H1 (cell line): Measurements from ENCODE around the gene DYSF. TPM values are rescaled to one million over a fixed set of nuclear protein-coding genes. Genes with fewer than 3 reads are reported as not detected.

Experiments
- CTCF ChIA-PET: fragments of 300-600 bp; sonication (Branson Sonifier 250); formaldehyde crosslinking; loops from one replicate; lab custom pipeline; 2021; ENCODE audit not compliant: partially characterized antibody; lab: Charles Lee
- POLR2A ChIA-PET: fragments of 300-600 bp; sonication (Branson Sonifier 250); formaldehyde crosslinking; loops from one replicate; lab custom pipeline; 2021; ENCODE audit warnings: inconsistent platforms; ENCODE audit not compliant: partially characterized antibody; lab: Charles Lee
- DNase-seq, 2 experiments: peaks; one replicate each; pipeline versions ENCODE4 v3.0.0 to v3.0.0-alpha.2; 2010 to 2022; ENCODE audit warnings: low spot score in 2 of 2, low read depth in 1 of 2, mixed read lengths in 1 of 2
- FAIRE-seq: peaks from 2 replicates; lab custom pipeline; 2011; peaks lifted over from hg19 to GRCh38; lab: Jason Lieb, UNC
- H2AFZ ChIP-seq: 2 replicates; pipeline ENCODE4 v1.8.1; 2012; ENCODE audit warnings: low read length, inconsistent platforms
- H2AK5ac ChIP-seq: 2 replicates; pipeline ENCODE4 v1.6.1; 2013; ENCODE audit warnings: low read depth, low read length
- H2BK120ac ChIP-seq: replicated peaks from 2 replicates; pipeline ENCODE3; 2013; ENCODE audit warnings: low read depth, low read length, inconsistent platforms
- H2BK12ac ChIP-seq: 2 replicates; pipeline ENCODE4 v1.6.1; 2013; ENCODE audit warnings: low read depth, low read length
- H2BK15ac ChIP-seq: 2 replicates; pipeline ENCODE4 v1.6.1; 2013; ENCODE audit warnings: low read length
- H2BK20ac ChIP-seq: 2 replicates; pipeline ENCODE4 v1.6.1; 2013; ENCODE audit warnings: low read length
- H2BK5ac ChIP-seq: 2 replicates; pipeline ENCODE4 v1.6.1; 2013; ENCODE audit warnings: low read depth, low read length
- H3K14ac ChIP-seq: 2 replicates; pipeline ENCODE4 v1.6.1; 2013; ENCODE audit warnings: inconsistent platforms; ENCODE audit not compliant: insufficient read length
- H3K18ac ChIP-seq: 2 replicates; pipeline ENCODE4 v1.6.1; 2013; ENCODE audit warnings: low read length; ENCODE audit errors: extremely low read depth
- H3K23ac ChIP-seq: 2 replicates; pipeline ENCODE4 v1.6.1; 2013; ENCODE audit warnings: inconsistent platforms; ENCODE audit not compliant: insufficient read length
- H3K23me2 ChIP-seq: 2 replicates; pipeline ENCODE4 v1.6.1; 2013; ENCODE audit warnings: low read depth, low read length
- H3K27ac ChIP-seq: 2 replicates; pipeline ENCODE4 v1.6.1; 2011; ENCODE audit warnings: low read depth, low read length, inconsistent platforms
- H3K27me3 ChIP-seq, 4 experiments: replicated peaks in 1 of 4; 1 replicate in 1 of 4; 2 replicates in 3 of 4; pipeline versions ENCODE4 v1.6.1 to v1.8.1; 2011 to 2013; ENCODE audit warnings: low read length in 3 of 4, mild to moderate bottlenecking in 3 of 4, inconsistent platforms in 2 of 4, mixed read lengths in 2 of 4, moderate library complexity in 1 of 4; ENCODE audit not compliant: control insufficient read depth in 3 of 4, insufficient read depth in 3 of 4; ENCODE audit errors: extremely low read depth in 1 of 4
- H3K36me3 ChIP-seq, 4 experiments: 2 replicates each; pipeline versions ENCODE4 v1.6.1 to v1.8.1; 2011 to 2013; ENCODE audit warnings: mild to moderate bottlenecking in 4 of 4, low read length in 3 of 4, moderate library complexity in 2 of 4, control low read depth in 1 of 4, inconsistent platforms in 1 of 4; ENCODE audit not compliant: insufficient read depth in 4 of 4, control insufficient read depth in 2 of 4
- H3K4ac ChIP-seq: replicated peaks from 2 replicates; pipeline ENCODE3; 2013; ENCODE audit warnings: low read length, low read depth, mixed read lengths, inconsistent platforms; ENCODE audit not compliant: insufficient read length
- H3K4me1 ChIP-seq, 4 experiments: replicated peaks in 1 of 4; 1 replicate in 1 of 4; 2 replicates in 3 of 4; pipeline versions ENCODE4 v1.6.1 to v1.8.1; 2011 to 2013; ENCODE audit warnings: low read length in 3 of 4, inconsistent platforms in 2 of 4, mixed read lengths in 1 of 4; ENCODE audit not compliant: insufficient read depth in 4 of 4, control insufficient read depth in 3 of 4
- H3K4me2 ChIP-seq, 2 experiments: 2 replicates each; pipeline versions ENCODE4 v1.6.1 to v1.8.1; 2011 to 2013; ENCODE audit warnings: low read depth in 2 of 2, low read length in 2 of 2, control low read depth in 1 of 2, inconsistent platforms in 1 of 2, mild to moderate bottlenecking in 1 of 2; ENCODE audit not compliant: insufficient read depth in 1 of 2
- H3K4me3 ChIP-seq, 4 experiments: fragments of 200-600, 300-600 bp in 1 of 4; sonication (generic), shearing (Covaris generic), sonication (Bioruptor Twin) in 1 of 4; 2 replicates each; pipeline versions ENCODE4 v1.5.1 to v1.8.1; 2011 to 2016; ENCODE audit warnings: low read length in 4 of 4, low read depth in 3 of 4, control low read depth in 2 of 4, inconsistent platforms in 2 of 4, mild to moderate bottlenecking in 2 of 4, mixed read lengths in 1 of 4, moderate library complexity in 1 of 4; ENCODE audit not compliant: insufficient read depth in 2 of 4; ENCODE audit errors: extremely low read depth in 1 of 4
- H3K56ac ChIP-seq: replicated peaks from 2 replicates; pipeline ENCODE3; 2013; ENCODE audit warnings: low read depth, mild to moderate bottlenecking, mixed read lengths, low read length, inconsistent platforms; ENCODE audit not compliant: insufficient read length
- H3K79me1 ChIP-seq: 2 replicates; pipeline ENCODE4 v1.6.1; 2013; ENCODE audit warnings: low read depth, low read length, control low read depth
- H3K79me2 ChIP-seq, 2 experiments: 2 replicates each; pipeline versions ENCODE4 v1.6.1 to v1.8.1; 2012 to 2013; ENCODE audit warnings: low read length in 2 of 2, mild to moderate bottlenecking in 2 of 2, inconsistent platforms in 1 of 2; ENCODE audit not compliant: insufficient read depth in 2 of 2, control insufficient read depth in 1 of 2
- H3K9ac ChIP-seq, 4 experiments: replicated peaks in 1 of 4; 1 replicate in 1 of 4; 2 replicates in 3 of 4; pipeline versions ENCODE4 v1.6.1 to v1.8.1; 2011 to 2013; ENCODE audit warnings: low read depth in 3 of 4, low read length in 3 of 4, control low read depth in 2 of 4, mild to moderate bottlenecking in 2 of 4, moderate library complexity in 2 of 4, inconsistent platforms in 1 of 4; ENCODE audit errors: extremely low read depth in 1 of 4
- H3K9me3 ChIP-seq, 2 experiments: 2 replicates each; pipeline versions ENCODE4 v1.6.1 to v1.8.1; 2012 to 2013; ENCODE audit warnings: mild to moderate bottlenecking in 2 of 2, moderate library complexity in 2 of 2, control low read depth in 1 of 2, inconsistent platforms in 1 of 2, low read depth in 1 of 2, low read length in 1 of 2, mixed read lengths in 1 of 2; ENCODE audit not compliant: insufficient read depth in 2 of 2
- H4K20me1 ChIP-seq, 2 experiments: replicated peaks in 1 of 2; 2 replicates each; pipeline versions ENCODE3 to v1.8.1; 2011 to 2013; ENCODE audit warnings: inconsistent platforms in 2 of 2, low read length in 2 of 2, mild to moderate bottlenecking in 1 of 2; ENCODE audit not compliant: insufficient read depth in 2 of 2, control insufficient read depth in 1 of 2
- H4K5ac ChIP-seq: 2 replicates; pipeline ENCODE4 v1.6.1; 2013; ENCODE audit warnings: low read length, low read depth, mixed read lengths, inconsistent platforms; ENCODE audit not compliant: insufficient read length
- H4K8ac ChIP-seq: 2 replicates; pipeline ENCODE4 v1.8.0; 2013; ENCODE audit warnings: mild to moderate bottlenecking, moderate library complexity, low read length, inconsistent platforms; ENCODE audit not compliant: insufficient read depth; ENCODE audit errors: extremely low read depth
- H4K91ac ChIP-seq: replicated peaks from 2 replicates; pipeline ENCODE3; 2013; ENCODE audit warnings: low read length, mixed read lengths, inconsistent platforms; ENCODE audit not compliant: insufficient read length
- NANOG ChIP-seq: IDR thresholded peaks from 2 replicates; pipeline ENCODE4 v1.6.1; 2011; ENCODE audit warnings: low read length, low read depth, mild to moderate bottlenecking, inconsistent platforms; ENCODE audit not compliant: insufficient read depth, poor library complexity, severe bottlenecking
- RXRA ChIP-seq: IDR thresholded peaks from 2 replicates; pipeline ENCODE4 v1.6.1; 2011; ENCODE audit warnings: low read depth, mild to moderate bottlenecking, low read length, moderate library complexity; ENCODE audit not compliant: insufficient read depth
- SP1 ChIP-seq: IDR thresholded peaks from 2 replicates; pipeline ENCODE4 v1.6.1; 2011; ENCODE audit warnings: low read depth, low read length
- SRF ChIP-seq: IDR thresholded peaks from 2 replicates; pipeline ENCODE4 v1.6.1; 2011; ENCODE audit warnings: mild to moderate bottlenecking, low read depth, low read length, moderate library complexity
- TAF1 ChIP-seq: IDR thresholded peaks from 2 replicates; pipeline ENCODE4 v1.6.1; 2011; ENCODE audit warnings: mild to moderate bottlenecking, low read depth, low read length
- TBP ChIP-seq: IDR thresholded peaks from 2 replicates; pipeline ENCODE4 v1.6.1; 2011; ENCODE audit warnings: low read depth, low read length, improper control_type of control experiment
- YY1 ChIP-seq: IDR thresholded peaks from 2 replicates; pipeline ENCODE4 v1.6.1; 2011; ENCODE audit warnings: low read depth, mild to moderate bottlenecking, low read length
- WGBS, 2 experiments: shearing (Covaris generic) in 1 of 2; methylation state at CpG; one replicate each; pipeline versions ENCODE4 v1.1.6 to v1.1.7; 2013 to 2015; ENCODE audit warnings: low lambda C conversion rate in 2 of 2, mixed read lengths in 2 of 2, inconsistent platforms in 1 of 2, low coverage in 1 of 2, missing lambda C conversion rate in 1 of 2; ENCODE audit not compliant: insufficient replicate concordance in 2 of 2, insufficient coverage in 1 of 2, insufficient read length in 1 of 2; ENCODE audit errors: extremely low coverage in 1 of 2, missing lambda C conversion rate in 1 of 2; 5-methylcytosine and 5-hydroxymethylcytosine counted together
- polyA plus RNA-seq, 7 experiments: library from polyadenylated mRNA; depleted of rRNA in 3 of 7; stranded (reverse) in 5 of 7; unstranded in 2 of 7; fragments of >200 nt in 5 of 7; fragments of 200-250 nt in 2 of 7; gene quantifications; 1 replicate in 5 of 7; 2 replicates in 1 of 7; 4 replicates in 1 of 7; pipeline versions ENCODE4 v1.2.1 to v1.2.3, GENCODE V29; 2011 to 2013; ENCODE audit warnings: missing spikeins in 2 of 7, mixed read lengths in 2 of 7
- total RNA-seq: library from RNA; stranded (reverse); fragmentation: NEBNext Ultra II Directional; extraction: Animal tissue kit (Norgen Biotek cat#: 25700); gene quantifications from 2 replicates; pipeline ENCODE4 v1.2.1, GENCODE V29; 2021
- TF ChIP-seq, protein P1 (sequence below): IDR thresholded peaks from 2 replicates; pipeline ENCODE4 v1.6.1; 2012; ENCODE audit warnings: low read length, inconsistent platforms

DYSF gene
- total and polyA plus RNA-seq, 2 of the 8 experiments (the other 6 are each of a cell fraction or from before 2014, with no cell fraction given) = 5.8 to 7.1 TPM

DNA sequence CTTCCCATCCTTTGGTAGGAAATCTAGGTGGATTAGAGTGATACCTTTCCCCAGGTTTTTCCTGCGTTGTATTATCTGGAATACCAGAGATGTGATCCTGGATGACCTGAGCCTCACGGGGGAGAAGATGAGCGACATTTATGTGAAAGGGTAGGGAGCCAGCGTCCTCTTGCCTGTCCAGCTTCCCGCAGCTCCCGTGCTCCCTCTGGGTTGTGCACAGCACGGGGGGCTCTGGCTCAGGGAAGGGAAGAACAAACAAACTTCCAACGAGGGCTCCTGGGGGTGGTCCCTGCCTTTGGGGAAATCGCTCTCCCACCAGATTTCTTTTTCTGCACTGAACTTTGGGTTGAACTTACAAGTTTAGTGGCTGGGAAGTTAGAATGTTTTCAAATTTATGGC is 215.7 kb downstream of the DYSF start:
- no peak overlapping the region for H2AFZ ChIP-seq
- no peak overlapping the region for H2BK20ac ChIP-seq
- CTCF ChIA-PET = interaction anchor here (0.7 to 10.2 kb wide), 5 partner anchors 15 to 254 kb away, joined by 3 to 97 read pairs (median 3); no protein-coding TSS in a partner anchor
- H3K4me3 ChIP-seq = no peak overlapping the region
- no peaks in the 10 kb centered on the region for H4K20me1 ChIP-seq
- FAIRE-seq (no peak), DNase-seq (no peak)
- H3K18ac ChIP-seq = no peak overlapping the region
- no peaks in the 10 kb centered on the region for H3K79me1 ChIP-seq
- H3K23me2 ChIP-seq = no peaks in the 10 kb centered on the region
- no peak overlapping the region for H4K91ac ChIP-seq
- TF ChIP-seq, protein P1, sequence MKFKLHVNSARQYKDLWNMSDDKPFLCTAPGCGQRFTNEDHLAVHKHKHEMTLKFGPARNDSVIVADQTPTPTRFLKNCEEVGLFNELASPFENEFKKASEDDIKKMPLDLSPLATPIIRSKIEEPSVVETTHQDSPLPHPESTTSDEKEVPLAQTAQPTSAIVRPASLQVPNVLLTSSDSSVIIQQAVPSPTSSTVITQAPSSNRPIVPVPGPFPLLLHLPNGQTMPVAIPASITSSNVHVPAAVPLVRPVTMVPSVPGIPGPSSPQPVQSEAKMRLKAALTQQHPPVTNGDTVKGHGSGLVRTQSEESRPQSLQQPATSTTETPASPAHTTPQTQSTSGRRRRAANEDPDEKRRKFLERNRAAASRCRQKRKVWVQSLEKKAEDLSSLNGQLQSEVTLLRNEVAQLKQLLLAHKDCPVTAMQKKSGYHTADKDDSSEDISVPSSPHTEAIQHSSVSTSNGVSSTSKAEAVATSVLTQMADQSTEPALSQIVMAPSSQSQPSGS = no peak
- no peak for TF ChIP-seq YY1
- TF ChIP-seq RXRA = no peak
- TF ChIP-seq TAF1 = no peak
- TF ChIP-seq NANOG = no peak
- TF ChIP-seq TBP = no peak
- TF ChIP-seq SRF = no peak
- no peak for TF ChIP-seq SP1
- no peak overlapping the region for H3K4me2 ChIP-seq
- H2AK5ac ChIP-seq = no peak overlapping the region
- H3K27me3 ChIP-seq = no peaks in the 10 kb centered on the region
- H3K56ac ChIP-seq = no peak overlapping the region
- no peak overlapping the region for H3K9ac ChIP-seq
- H2BK12ac ChIP-seq = no peak overlapping the region
- H3K9me3 ChIP-seq = no peaks in the 10 kb centered on the region
- no peak overlapping the region for H4K8ac ChIP-seq
- H2BK120ac ChIP-seq = no peak overlapping the region
- H2BK5ac ChIP-seq = no peak overlapping the region
- H3K36me3 ChIP-seq = no peaks in the 10 kb centered on the region
- H3K23ac ChIP-seq = no peak overlapping the region
- no peaks in the 10 kb centered on the region for H3K79me2 ChIP-seq
- H2BK15ac ChIP-seq = no peak overlapping the region
- H3K4ac ChIP-seq = no peak overlapping the region
- no peak overlapping the region for H3K14ac ChIP-seq
- H3K4me1 ChIP-seq = no peaks in the 10 kb centered on the region; a peak in 1 of 7 replicates
- no peak overlapping the region for H3K27ac ChIP-seq
- no peak overlapping the region for H4K5ac ChIP-seq
- POLR2A ChIA-PET = no interaction called here
- 92% methylated on average over 9 of the region's 9 CpGs; no CpG with 5 or more reads in 1 of the 2 experiments for WGBS, 2 experiments
